ENCODE data around the gene GLIS1. TPM values are rescaled to one million over a fixed set of nuclear protein-coding genes. Genes with fewer than 3 reads are reported as not detected.
A peak's percentile ranks its signal among the peaks of the same experiment; 100 is the strongest.
"Not testable (repeated sequence)": the region's sequence is repeated elsewhere in the genome, so short reads cannot be mapped to it uniquely, and the experiment has no call there.

The GLIS1 gene
- not detected for polyA plus RNA-seq (ENCODE audit: insufficient read length)

DNA sequence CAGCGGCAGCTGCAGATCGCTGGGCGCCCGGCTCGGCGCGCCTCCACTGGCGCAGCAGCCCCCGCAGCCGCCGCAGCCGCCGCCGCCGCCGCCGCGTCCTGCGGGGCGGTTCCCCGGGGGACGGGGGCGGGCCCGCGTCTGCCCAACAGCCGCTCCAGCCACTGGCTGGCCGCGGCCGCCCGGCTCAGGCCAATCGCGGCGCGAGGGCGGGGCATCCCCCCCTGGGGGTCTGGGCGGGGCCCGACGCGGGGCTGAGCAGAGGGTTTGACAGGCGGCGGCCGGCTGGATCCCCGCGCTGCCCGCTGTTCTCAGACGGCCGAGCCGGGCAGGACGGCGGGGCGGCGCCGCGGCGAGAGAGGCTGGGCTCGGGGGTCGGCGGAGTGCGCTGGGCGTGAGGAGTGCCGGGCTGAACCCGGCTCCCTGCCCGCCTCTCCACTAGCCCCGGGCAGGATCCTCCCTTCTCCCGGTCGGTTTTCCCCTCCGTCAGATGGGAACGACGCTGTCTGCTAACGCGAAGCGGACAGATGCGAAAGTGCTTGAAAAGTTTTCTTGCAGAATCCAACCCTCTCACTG is at the start of gene GLIS1:
GLIS1 (minus strand) TSS at position 56 of the 573 bp plus-strand sequence. CDS start 1,100 bp downstream, outside the sequence.
- DNase-seq = peak; percentile 77

DNA sequence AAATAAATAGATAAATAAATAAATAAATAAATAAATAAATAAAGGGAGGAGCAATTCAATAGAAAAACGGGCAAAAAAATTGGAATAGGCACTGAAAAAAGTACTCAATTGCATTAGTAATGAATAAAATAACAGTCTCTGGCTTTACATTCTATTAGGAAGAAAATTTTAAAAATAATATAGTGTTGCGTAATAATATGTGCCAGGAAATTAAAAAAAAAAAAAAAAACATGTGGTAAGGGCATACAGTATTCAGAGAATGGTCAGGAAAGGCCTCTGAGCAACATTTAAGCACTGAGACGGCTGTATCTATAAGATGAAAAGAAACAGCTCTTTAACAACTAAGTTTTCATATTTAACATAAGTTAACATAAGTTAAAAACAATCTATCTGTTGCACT is 48.7 kb upstream of the GLIS1 start:
- DNase-seq = no peak

GRCh38 chr1:53783056-53783455 is 44.1 kb upstream of the GLIS1 start:
- no peak for DNase-seq

DNA sequence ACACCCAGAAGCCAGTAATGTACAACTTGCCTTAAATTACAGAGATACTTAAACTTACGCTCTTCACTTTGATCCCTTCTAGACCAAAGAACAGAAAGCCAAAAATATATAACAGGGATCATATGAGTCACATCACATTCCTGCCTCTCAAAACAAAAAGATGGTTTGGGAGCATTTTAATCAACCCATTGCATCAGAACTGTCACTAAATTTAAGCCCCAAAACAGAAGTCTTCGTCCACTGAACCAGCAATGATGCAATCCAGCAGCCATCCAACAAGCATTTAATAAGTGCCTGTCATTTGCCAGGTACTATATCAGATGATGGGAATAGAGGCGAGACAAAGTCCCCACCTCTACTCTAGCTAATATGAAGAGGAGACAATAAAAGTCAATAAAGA is 42.7 kb upstream of the GLIS1 start:
- DNase-seq = no peak

GRCh38 chr1:53777272-53777671 is 38.3 kb upstream of the GLIS1 start:
- DNase-seq = no peak

DNA sequence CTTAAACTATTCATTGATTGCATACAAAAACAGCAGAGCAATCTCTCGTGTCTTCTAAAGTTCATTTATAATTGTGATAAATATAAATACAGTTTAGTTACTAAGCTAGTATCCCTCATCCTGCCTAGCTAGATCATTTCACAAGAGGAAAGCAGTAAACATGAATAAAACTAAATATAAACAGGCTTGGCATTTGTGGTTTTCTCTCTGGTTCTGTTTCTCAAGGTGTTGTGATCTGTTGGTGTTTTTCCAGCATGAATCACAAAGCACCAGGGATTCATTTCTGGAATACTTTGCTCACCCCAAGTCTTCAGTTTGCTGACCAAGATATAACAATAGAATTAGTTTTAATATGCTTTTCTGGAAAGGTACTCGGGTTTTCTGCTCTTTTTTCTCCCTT is 32.7 kb upstream of the GLIS1 start:
- no peak for DNase-seq

- DNase-seq = no peak
Measured at GRCh38 chr1:53769780-53770179, 30.8 kb upstream of the GLIS1 start.

DNA sequence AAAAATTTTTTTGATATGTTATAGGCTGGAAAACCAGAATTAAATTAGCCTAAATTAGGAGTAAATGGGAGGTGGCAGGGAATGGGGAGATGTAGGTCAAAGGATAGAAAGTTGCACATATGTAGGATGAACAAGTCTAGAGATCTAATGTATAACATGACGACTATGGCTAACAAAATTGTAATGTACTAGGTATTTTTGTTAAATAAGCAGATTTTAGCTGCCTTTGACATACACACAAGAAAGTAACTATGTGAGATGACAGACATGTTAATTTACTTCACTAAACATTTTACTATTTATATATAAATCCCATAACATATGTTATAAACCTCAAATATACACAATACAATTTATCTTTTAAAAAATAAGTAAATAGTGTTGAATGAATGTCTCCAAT is 30.2 kb upstream of the GLIS1 start:
- no peak for DNase-seq

DNA sequence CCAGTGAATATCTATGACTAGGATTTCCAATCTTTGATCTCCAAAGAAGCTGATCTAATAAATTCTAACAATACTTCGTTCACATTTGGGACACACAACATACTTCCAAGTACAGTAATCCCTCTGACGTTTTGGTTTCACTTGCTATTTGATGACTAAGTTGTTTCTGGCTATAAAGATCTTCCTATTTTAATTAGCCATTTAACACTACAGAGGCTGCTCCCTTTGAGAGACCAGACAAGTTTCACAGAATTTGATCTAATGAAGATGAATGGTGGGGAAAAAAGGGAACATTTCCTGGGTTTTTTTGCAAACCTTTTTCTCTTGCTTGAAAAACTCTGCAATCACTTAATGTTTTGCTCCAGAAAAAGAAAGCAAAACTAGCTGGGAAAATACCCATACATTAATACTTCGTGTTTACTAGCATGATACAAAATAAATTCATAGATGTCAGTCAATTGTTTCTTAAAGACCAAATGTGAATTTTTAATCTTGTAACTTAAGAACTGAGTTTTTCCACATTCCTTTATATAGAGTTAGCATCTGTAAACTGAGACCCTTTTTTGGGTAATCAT is 28.0 kb upstream of the GLIS1 start:
- no peak for DNase-seq

DNA sequence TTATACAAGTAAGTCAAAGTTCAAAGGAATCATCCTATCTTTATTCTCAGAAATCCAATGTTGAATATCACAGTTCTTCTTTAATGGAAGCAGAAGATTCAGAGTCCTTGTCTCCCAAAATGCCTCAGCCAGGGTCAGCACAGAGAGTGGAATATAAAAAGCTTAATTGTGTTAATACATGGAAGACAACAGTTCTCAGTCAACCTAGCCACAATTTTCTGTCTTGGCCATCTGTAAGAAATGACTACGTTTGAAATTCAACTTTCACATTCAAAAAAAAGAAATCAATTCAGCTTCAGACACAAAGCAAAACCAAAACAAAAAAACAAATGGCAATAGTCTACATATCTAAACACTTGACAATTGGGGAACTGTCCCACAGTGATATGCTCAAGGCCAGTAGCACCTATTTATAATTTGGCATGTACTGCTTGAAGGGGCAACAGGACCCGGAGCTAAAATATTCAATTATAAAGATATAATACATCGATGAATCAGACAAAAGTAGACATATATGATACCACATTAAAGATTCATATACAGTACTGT is 27.3 kb upstream of the GLIS1 start:
- no peak for DNase-seq

DNA sequence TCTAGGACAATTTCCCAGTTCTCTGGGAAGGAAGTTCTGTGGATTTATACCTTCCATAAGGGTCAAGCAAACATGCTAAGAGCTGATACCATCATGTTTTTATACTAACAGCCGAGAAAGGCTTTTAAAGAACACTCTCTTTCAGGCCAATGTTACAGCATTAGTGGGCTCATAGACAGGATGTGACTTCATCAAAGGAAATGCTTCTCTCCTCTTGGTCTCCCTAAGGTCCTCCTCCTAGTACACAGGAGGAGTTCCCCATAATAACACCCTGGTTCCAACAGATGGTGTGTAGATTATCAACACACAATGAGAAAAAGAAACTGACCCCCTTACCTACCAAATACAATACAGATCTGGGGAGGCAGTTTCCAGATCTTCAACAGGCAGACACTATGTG is 26.7 kb upstream of the GLIS1 start:
- DNase-seq = no peak

DNA sequence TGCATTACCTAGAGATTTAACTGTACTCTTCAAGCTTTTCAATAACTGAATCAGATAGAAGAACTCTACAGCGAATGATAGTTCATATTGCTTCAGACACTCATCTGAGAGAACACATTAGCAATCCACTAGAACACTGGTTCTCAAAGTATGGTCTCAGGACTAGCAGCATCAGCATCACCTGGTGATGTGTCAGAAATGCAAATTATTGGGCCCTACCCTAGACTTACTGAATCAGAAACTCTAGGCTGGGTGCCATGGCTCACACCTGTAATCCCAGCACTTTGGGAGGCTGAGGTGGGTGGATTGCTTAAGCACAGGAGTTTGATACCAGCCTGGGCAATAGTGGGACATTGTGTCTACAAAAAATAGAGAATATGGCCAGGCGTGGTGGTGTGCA is 24.9 kb upstream of the GLIS1 start:
- no peak for DNase-seq

DNA sequence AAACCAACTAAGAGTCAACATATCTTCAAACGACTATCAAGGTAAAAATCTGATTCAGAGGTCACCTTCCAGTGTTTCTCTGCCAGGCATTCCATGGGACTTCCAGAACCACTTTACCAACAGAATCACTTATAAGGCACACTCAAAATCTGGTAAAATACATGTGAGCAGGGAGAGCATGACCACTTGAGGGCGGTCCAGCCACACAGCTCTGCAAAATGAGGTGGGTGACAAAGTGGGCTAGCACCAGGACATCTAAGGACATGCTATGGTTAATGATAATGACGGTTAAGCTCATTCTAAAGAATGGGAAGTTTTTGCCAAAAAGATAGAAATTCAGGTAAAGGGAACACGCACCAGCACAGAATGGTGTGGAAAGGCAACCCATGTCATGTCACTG is 24.5 kb upstream of the GLIS1 start:
- DNase-seq = no peak

- not testable (repeated sequence) for DNase-seq
Measured at GRCh38 chr1:53760497-53760896, 21.5 kb upstream of the GLIS1 start.

DNA sequence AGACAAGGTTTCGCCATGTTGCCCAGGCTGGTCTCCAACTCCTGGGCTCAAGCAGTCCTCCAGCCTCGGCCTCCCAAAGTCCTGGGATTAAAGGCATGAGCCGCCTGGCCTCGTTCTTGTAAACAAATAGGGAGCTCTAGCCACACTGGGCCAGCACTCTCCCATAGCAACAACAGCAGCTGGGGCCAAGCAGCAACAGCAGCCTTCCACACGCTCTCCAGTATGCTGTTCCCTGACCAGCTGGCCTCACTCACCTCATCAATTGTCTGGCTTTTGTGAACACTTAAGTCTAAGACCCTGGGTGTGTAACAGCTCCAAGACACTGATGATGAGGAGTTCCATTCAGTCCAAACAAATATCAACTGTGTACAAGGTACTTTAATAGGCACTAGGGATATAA is 16.9 kb upstream of the GLIS1 start:
- no peak for DNase-seq

DNA sequence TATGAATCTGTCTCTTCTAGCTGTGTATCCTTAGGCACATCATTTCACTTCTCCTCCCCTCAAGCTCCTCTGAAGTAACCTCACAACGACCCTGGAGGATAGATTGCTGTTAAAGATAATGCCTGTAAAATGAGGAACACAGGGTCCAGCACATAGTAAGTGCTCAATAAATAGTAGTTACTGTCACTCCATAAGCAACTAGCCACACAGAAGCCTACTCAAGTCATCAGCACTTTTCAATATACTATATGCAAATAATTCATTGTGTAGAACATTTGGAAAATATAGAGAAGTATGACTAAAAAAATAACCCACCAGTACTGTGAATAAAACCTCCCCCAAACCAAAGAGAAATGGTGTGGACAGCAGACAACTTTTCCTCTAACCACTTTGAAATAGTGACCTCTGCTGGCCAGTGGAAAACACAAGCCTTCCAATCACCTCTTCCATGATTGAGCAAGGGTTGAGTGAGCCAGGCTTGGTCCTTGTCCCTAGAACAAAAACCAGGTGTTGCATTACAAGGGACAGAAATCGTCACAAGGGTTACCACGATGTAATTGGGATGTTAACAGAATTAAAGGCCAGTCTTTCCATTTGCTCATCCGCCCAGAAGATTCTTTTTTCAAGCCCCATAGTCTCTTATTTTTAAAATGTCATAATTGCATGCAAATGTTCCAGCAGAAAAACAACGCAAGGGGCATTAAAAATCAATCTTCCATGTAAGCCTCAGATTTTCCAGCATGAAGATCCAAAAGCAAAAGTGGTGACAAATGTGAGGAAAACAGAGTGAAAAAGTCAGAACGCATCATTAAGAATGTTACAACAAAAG is 15.7 kb upstream of the GLIS1 start:
- DNase-seq = peak; percentile 34

- DNase-seq = no peak
Measured at GRCh38 chr1:53752281-53752680, 13.3 kb upstream of the GLIS1 start.

DNA sequence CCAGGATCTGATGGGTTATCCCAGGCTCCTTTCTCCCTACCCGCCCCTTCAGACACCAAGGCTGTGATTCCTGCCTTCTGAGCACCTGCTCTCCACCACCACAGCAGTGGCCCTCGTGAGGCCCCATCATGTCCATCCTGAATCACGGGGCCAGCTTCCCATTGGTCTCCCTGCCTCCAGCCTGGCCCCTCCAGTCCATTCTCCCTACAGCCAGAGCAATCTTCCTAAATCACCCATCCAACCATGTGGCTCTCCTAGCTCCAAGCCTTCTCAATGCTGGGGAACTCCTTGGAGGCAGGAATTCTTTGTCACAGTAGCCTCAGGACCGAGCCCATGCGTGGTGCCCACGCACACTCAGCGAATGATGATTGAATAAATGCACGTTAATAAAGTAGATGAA is 8.9 kb upstream of the GLIS1 start:
- no peak for DNase-seq

- DNase-seq = no peak
Measured at GRCh38 chr1:53740621-53741105, 1.7 kb upstream of the GLIS1 start.

GRCh38 chr1:53738205-53739108 is 507 bp downstream of the GLIS1 start:
- no peak for DNase-seq

DNA sequence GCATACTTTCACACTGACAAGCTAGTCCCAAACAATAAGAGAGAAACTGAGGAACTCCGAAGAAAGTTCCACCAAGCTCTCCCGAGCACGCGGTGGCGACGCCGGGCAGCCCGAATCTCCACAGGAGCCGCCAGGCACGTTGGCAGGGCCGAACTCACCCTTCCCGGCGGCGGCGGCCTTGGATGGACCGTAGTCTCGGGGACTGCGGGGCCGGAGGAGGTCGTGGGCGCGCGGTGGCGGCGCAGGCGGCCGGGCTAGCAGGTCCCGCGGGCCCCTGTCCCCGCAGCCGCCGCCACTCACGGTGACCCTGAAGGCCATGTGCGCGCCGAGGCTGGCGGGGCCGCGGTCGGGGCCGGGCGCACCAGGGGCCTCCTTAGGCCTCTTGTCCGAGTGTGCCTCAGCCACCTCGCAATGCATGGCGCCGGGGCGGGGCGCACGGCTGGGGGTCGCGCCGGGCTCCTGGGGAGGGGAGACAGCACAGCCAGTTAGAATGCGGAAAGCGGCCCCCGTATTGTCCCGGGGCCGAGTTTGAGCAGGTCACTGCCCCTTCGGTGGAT is 1.2 kb downstream of the GLIS1 start:
- no peak for DNase-seq

- DNase-seq = no peak
Measured at GRCh38 chr1:53736290-53736689, 2.7 kb downstream of the GLIS1 start.

Data from hindlimb muscle (tissue), 1 donor.